DND-41 (cell line): Measurements from ENCODE around the gene NSD1.

ENCODE experiments used
- ATAC-seq: fragments of 200-7000 bp; cut with Tn5 transposase; 3 replicates; pipeline ENCODE4 v1.9.1; 2021; ENCODE audit warnings: low read depth; ENCODE audit not compliant: insufficient read depth
- DNase-seq: peaks from one replicate; pipeline ENCODE4 v3.0.0-alpha.2; 2020
- H2AFZ ChIP-seq: 2 replicates; pipeline ENCODE4 v1.6.0; 2012; ENCODE audit warnings: low read depth, low read length
- H3K27ac ChIP-seq: 2 replicates; pipeline ENCODE4 v1.5.1; 2012; ENCODE audit warnings: low read length, inconsistent platforms
- H3K27me3 ChIP-seq: fragments of 200-600 bp; sonication (generic); 2 replicates; pipeline ENCODE4 v1.6.0; 2012; ENCODE audit warnings: low read length, mild to moderate bottlenecking, inconsistent platforms; ENCODE audit not compliant: insufficient read depth, poor library complexity
- H3K36me3 ChIP-seq: 2 replicates; pipeline ENCODE4 v1.5.1; 2012; ENCODE audit warnings: low read length, inconsistent platforms; ENCODE audit not compliant: insufficient read depth
- H3K4me1 ChIP-seq: 2 replicates; pipeline ENCODE4 v1.5.1; 2012; ENCODE audit warnings: mild to moderate bottlenecking, low read length; ENCODE audit not compliant: insufficient read depth
- H3K4me2 ChIP-seq: 2 replicates; pipeline ENCODE4 v1.6.0; 2012; ENCODE audit warnings: mild to moderate bottlenecking, moderate library complexity, low read length, inconsistent platforms; ENCODE audit not compliant: insufficient read depth
- H3K4me3 ChIP-seq, 2 experiments: fragments of 200-600 bp in 1 of 2; shearing (Covaris generic) in 1 of 2; 2 replicates each; pipeline ENCODE4 v1.5.1; 2012 to 2016; ENCODE audit warnings: inconsistent platforms in 2 of 2, low read length in 2 of 2, mild to moderate bottlenecking in 2 of 2, low read depth in 1 of 2, moderate library complexity in 1 of 2
- H3K79me2 ChIP-seq: 2 replicates; pipeline ENCODE4 v1.6.0; 2012; ENCODE audit warnings: low read length, inconsistent platforms; ENCODE audit not compliant: insufficient read depth
- H3K9ac ChIP-seq: 2 replicates; pipeline ENCODE4 v1.6.0; 2012; ENCODE audit warnings: low read depth, mild to moderate bottlenecking, inconsistent platforms, low read length, moderate library complexity
- H3K9me3 ChIP-seq: 2 replicates; pipeline ENCODE4 v1.5.1; 2012; ENCODE audit warnings: low read length, moderate library complexity, mild to moderate bottlenecking, inconsistent platforms; ENCODE audit not compliant: insufficient read depth, severe bottlenecking
- H4K20me1 ChIP-seq: 2 replicates; pipeline ENCODE4 v1.6.0; 2012; ENCODE audit warnings: low read length; ENCODE audit not compliant: insufficient read depth
- EZH2 ChIP-seq: IDR thresholded peaks from 3 replicates; pipeline ENCODE4 v1.6.1; 2012; ENCODE audit warnings: borderline replicate concordance, low read depth, mild to moderate bottlenecking, moderate library complexity, low read length, inconsistent platforms; ENCODE audit not compliant: severe bottlenecking
- TF ChIP-seq, protein P1 (sequence below): IDR thresholded peaks from 2 replicates; pipeline ENCODE4 v1.5.1; 2012; ENCODE audit warnings: borderline replicate concordance, low read length, moderate library complexity, mild to moderate bottlenecking; ENCODE audit not compliant: poor library complexity, severe bottlenecking; ENCODE audit errors: extremely low read depth

The NSD1 gene

DNA sequence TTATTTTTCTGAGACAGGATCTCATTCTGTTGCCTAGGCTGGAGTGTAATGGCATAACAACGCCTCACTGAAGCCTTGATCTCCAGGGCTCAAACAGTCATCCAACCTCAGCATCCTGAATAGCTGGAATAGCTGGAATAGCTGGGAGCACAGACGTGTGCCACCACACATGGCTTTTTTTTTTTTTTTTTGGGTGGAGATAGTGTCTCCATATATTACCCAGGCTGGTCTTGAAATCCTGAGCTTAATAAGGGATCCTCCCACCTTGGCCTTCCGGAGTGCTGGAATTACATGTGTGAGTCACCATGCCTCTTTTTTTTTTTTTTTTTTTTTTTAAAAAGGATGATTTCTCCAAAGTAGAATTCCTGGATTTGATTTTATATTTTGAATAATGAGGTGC is 60.7 kb downstream of the NSD1 start:
- Histone ChIP-seq H3K9ac (no peak overlapping the region), H3K4me2 (no peak overlapping the region), H3K27ac (no peak overlapping the region), H3K79me2 (peaks cover 18% of the 10 kb centered on the region), H3K27me3 (no peaks in the 10 kb centered on the region), H2AFZ (no peak overlapping the region), H3K4me3 (no peak overlapping the region), H3K4me1 (no peaks in the 10 kb centered on the region), H4K20me1 (no peaks in the 10 kb centered on the region; the same call in 1 of the 2 replicates), H3K9me3 (no peaks in the 10 kb centered on the region), H3K36me3 (peaks cover 62% of the 10 kb centered on the region)
- TF ChIP-seq, protein P1, sequence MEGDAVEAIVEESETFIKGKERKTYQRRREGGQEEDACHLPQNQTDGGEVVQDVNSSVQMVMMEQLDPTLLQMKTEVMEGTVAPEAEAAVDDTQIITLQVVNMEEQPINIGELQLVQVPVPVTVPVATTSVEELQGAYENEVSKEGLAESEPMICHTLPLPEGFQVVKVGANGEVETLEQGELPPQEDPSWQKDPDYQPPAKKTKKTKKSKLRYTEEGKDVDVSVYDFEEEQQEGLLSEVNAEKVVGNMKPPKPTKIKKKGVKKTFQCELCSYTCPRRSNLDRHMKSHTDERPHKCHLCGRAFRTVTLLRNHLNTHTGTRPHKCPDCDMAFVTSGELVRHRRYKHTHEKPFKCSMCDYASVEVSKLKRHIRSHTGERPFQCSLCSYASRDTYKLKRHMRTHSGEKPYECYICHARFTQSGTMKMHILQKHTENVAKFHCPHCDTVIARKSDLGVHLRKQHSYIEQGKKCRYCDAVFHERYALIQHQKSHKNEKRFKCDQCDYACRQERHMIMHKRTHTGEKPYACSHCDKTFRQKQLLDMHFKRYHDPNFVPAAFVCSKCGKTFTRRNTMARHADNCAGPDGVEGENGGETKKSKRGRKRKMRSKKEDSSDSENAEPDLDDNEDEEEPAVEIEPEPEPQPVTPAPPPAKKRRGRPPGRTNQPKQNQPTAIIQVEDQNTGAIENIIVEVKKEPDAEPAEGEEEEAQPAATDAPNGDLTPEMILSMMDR, result no peak
- no peak for TF ChIP-seq EZH2
- DNase-seq (no peak), ATAC-seq (no peak)

DNA sequence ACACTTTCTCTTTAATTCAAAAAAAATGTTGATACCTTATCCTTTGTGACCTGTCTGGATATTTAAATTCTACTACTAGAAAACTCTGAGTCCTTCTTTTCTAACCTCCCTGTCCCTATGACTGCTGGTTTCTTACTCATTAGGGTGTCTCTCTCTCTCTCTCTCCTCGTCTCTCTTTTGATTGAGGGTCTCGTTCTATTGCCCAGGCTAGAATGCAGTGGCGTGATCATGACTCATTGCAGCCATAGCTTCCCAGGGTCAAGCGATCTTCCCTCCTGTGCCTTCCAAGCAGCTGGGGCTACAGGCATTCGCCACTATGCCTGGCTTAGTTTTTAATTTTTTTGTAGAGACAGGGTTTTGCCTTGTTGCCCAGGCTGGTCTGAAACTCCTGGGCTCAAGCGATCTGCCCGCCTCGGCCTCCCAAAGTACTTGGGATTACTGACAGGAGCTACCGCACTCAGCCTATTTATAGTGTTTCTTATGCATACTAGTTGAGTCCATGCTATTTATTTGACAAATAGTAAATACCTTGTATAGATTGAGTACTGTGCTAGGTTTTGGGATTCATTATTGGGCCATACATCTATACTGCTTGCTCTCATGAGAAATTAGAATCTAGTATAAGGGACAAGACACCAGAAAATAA is 61.9 kb downstream of the NSD1 start:
- DNase-seq, result no peak
- Histone ChIP-seq H3K36me3 (peaks cover 72% of the 10 kb centered on the region), H3K79me2 (peaks cover 6% of the 10 kb centered on the region; the same call in 1 of the 2 replicates), H3K4me2 (no peak overlapping the region), H3K9ac (no peak overlapping the region), H3K9me3 (no peaks in the 10 kb centered on the region), H3K4me3 (no peak overlapping the region), H3K27ac (no peak overlapping the region), H4K20me1 (no peaks in the 10 kb centered on the region; the same call in 1 of the 2 replicates), H3K4me1 (no peaks in the 10 kb centered on the region), H3K27me3 (no peaks in the 10 kb centered on the region), H2AFZ (no peak overlapping the region)
- no peak for ATAC-seq
- TF ChIP-seq EZH2, result no peak
- TF ChIP-seq, protein P1, result no peak

DNA sequence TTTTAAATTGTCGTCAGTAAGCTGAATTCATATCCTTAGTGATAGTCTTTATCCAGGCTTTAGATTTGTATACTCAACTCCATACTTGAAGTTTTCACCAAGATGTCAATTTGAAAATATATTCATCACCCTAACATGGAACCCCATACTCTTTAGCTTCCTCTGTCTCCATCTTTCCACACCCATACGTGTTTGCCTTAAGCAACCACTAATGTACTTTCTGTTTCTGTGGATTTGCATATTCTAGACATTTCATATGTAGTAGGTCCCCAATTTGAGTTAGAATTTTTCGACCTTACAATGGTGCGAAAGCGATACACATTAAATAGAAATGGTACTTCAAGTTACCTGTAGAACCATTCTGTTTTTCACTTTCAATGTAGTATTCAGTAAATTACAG is 65.2 kb downstream of the NSD1 start:
- Histone ChIP-seq H3K36me3 (peaks cover 77% of the 10 kb centered on the region), H3K9ac (no peak overlapping the region), H3K4me1 (no peaks in the 10 kb centered on the region), H3K4me2 (no peak overlapping the region), H3K27ac (no peak overlapping the region), H2AFZ (no peak overlapping the region), H3K27me3 (no peaks in the 10 kb centered on the region), H3K9me3 (no peaks in the 10 kb centered on the region), H3K79me2 (peaks cover 3% of the 10 kb centered on the region; the same call in 1 of the 2 replicates), H3K4me3 (no peak overlapping the region), H4K20me1 (no peaks in the 10 kb centered on the region; the same call in 1 of the 2 replicates)
- ATAC-seq (no peak), DNase-seq (no peak)
- TF ChIP-seq EZH2, result no peak
- TF ChIP-seq, protein P1, result no peak

DNA sequence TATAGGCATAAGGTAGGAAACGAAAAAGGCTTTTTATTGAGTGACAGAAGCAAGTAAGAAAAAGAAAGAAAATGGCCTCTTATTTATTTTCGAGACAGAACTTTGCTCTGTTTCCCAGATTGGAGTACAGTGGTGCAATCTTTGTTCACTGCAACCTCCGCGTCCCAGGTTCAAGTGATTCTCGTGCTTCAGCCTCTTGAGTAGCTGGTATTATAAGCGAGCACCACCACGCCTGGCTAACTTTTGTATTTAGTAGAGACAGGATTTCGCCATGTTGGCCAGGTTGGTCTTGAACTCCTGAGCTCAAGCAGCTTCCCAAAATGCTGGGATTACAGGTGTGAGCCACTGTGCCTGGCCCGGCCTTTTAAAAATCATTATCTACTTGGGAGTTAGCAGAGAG is 70.7 kb downstream of the NSD1 start:
- H4K20me1 ChIP-seq, result no peaks in the 10 kb centered on the region; the same call in 1 of the 2 replicates
- peaks cover 70% of the 10 kb centered on the region for H3K36me3 ChIP-seq
- no peak overlapping the region for H3K4me2 ChIP-seq
- H3K27me3 ChIP-seq, result no peaks in the 10 kb centered on the region
- H3K27ac ChIP-seq, result no peak overlapping the region
- DNase-seq (no peak), ATAC-seq (no peak)
- H3K4me3 ChIP-seq, result no peak overlapping the region
- H3K4me1 ChIP-seq, result no peaks in the 10 kb centered on the region
- H3K9ac ChIP-seq, result no peak overlapping the region
- TF ChIP-seq EZH2, result no peak
- TF ChIP-seq, protein P1, result no peak
- no peak overlapping the region for H2AFZ ChIP-seq
- peaks cover 7% of the 10 kb centered on the region for H3K79me2 ChIP-seq
- no peaks in the 10 kb centered on the region for H3K9me3 ChIP-seq
